Frontal cortex (tissue), 4 donors: ENCODE data around the gene ZNF468. TPM values are rescaled to one million over a fixed set of nuclear protein-coding genes. Genes with fewer than 3 reads are reported as not detected.
"Not testable (repeated sequence)": the region's sequence is repeated elsewhere in the genome, so short reads cannot be mapped to it uniquely, and the experiment has no call there.

Experiments
- DNase-seq, 2 donors: peaks; one replicate each; pipeline ENCODE4 v3.0.0; 2012; ENCODE audit warnings: low spot score in 2 of 2
- FAIRE-seq: peaks from 2 replicates; lab custom pipeline; 2012; peaks lifted over from hg19 to GRCh38; lab: Jason Lieb, UNC
- total RNA-seq: library from RNA; depleted of rRNA; stranded (reverse); fragments of >200 nt; gene quantifications from one replicate; pipeline ENCODE4 v1.2.3, GENCODE V29; 2014
- donor health status: control.
- donor health status: control.
- donor health status: control.

ZNF468 gene
- total RNA-seq, result 57.9 TPM

DNA sequence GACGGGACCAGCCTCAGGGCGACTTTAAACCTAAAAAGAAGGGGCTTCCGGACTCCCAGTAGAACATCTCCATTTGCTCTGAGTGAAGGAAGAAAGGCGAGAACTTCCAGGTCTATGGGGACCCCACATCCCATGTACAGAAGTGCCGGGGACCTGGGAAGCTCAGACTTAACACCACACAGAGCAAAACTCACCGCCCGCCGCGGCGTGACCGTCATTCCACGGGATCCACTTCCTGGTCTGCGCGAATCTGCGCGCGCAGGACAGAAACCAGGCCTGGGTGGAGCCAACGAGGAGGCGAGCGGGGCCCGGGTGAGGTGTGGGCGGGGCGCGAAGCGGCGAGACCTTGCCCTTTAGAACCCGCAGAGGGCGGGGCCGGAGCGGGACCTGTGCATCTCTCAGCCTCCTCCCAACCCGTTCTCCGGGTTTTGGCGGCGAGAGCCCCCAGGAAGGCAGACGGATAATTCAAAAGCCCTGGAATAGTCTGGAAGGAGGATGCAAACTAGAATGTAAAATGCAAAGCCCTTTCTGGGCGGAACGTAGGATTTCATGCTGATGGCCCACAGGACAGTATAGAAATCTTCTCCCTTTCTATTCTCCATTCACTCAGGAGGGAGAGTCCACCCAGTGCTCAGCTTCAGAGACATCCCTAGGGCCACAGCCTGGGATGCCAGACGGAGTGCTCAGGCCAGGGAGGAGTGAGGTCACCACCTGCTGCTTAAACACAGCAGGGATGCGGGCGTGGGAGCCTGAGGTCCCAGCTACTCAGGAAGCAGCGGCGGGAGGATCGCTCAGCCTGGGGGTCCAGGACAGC is at the start of gene ZNF468:
TSS of gene ZNF468 (minus strand) at position 242 of the 814 bp plus-strand sequence. CDS start 3,347 bp downstream, outside the sequence.
- not testable (repeated sequence) for FAIRE-seq
- peak; percentile 36 to 46 for DNase-seq

DNA sequence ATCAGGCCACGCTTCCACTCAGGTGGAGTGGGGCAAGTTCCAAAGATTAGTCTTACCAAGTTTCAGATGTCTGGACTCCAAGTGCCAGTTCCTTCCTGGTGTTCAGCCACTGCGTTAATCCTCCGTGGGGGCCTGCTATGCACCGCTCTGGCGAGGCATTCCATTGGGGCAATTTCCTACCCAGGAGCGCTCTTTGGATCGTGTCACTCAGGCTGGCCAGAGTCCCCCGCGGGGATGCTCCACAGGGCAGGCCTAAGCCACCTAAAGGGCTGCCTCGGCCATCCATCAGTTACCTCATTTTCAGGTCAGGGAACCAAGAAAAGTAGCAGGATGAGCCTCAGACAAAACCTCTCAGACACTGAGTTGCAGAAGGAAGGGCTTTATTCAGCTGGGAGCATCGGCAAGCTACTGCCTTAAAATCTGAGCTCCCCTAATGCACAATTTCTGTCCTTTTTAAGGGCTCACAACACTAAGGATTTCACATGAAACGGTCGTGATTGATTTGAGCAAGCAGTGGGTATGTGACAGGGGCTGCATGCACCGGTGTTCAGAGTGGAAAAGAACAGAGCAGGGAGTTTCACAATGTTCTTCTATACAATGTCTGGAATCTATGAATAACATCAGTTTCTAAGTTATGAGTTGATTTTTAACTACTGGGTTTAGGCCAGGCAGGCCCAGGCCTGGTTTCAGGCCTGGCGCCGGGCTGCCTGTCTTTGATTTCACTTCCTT is 46.8 kb upstream of the ZNF468 start:
- FAIRE-seq, DNase-seq: not testable (repeated sequence)

- DNase-seq, result no peak
- no peak for FAIRE-seq
Measured at GRCh38 chr19:52901842-52902241, 44.4 kb upstream of the ZNF468 start.

DNA sequence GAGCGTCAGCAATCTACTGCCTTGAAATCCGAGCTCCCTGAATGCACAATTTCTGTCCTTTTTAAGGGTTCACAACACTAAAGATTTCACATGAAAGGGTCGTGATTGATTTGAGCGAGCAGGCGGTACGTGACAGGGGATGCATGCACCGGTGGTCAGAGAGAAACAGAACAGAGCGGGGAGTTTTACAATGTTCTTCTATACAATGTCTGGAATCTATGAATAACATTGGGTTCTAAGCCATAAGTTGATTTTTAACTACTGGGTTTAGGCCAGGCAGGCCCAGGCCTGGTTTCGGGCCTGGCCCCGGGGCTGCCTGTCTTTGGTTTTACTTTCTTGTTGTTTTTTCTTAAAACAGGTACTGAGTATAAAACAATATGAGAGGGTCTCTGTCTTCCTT is 41.2 kb upstream of the ZNF468 start:
- not testable (repeated sequence) for FAIRE-seq, DNase-seq

GRCh38 chr19:52898101-52898500 is 40.7 kb upstream of the ZNF468 start:
- FAIRE-seq (no peak), DNase-seq (peak in 1 of 2 donors; percentile 7)

GRCh38 chr19:52897138-52897935 is 39.9 kb upstream of the ZNF468 start, which contains the start of gene ZNF320:
TSS of gene ZNF320 (minus strand) at chr19:52897635. CDS start at chr19:52890255, 7,380 bp downstream.
- peak; percentile 85 to 98 for DNase-seq
- peak; percentile 6 for FAIRE-seq

DNA sequence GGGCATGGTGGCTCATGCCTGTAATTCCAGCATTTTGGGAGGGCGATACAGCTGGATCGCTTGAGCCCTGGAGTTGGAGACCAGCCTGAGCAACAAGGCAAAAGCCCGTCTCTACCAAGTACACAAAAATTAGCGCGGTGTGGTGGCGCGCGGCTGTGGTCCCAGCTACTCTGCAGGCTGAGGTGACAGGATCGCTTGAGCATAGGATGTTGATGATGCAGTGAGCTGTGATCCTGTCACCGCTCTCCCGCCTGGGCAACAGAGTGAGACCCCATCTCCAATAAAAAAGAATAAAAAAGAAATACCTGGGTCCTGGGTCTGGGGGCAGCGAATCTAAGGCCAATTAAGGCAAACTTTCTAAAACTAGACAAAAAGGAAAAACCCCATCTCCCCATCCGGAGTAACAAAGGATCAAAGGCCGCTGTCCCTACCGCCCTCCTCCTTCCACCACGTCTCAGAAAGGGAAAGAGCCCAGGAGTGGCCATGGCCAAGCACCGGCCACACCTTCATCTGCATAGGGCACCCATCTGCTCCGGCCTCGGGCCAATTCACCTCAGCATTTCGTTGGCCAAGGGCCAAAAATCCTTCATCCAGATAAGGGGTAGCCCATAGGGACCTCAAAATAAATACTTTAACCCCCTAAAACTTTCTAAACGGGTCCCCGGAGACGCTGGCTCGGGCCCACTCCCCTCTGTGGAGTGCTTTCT is 39.2 kb upstream of the ZNF468 start:
- DNase-seq, result peak in 1 of 2 donors; percentile 17
- no peak for FAIRE-seq

- DNase-seq, result no peak
- no peak for FAIRE-seq
Measured at GRCh38 chr19:52891336-52891735, 33.9 kb upstream of the ZNF468 start.

- FAIRE-seq, result no peak
- DNase-seq, result no peak
Measured at GRCh38 chr19:52889931-52890330, 32.5 kb upstream of the ZNF468 start.

DNA sequence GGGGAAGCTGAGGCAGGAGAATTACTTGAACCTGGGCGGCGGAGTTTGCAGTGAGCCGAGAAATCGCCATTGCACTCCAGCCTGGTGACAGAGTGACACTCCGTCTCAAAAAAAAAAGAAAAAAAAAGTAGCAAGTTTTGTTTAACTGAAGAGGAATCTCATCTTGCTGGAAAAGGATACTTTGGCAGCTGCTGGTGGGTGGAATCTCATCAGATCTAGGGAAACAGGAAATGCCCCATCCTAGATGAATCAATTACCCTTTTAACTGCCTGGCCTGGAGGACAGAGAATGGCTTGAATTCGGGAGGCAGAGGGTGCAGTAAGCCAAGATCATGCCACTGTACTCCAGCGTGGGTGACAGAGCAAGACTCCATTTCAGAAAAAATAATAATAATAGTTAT is 31.7 kb upstream of the ZNF468 start:
- DNase-seq (no peak), FAIRE-seq (no peak)

DNA sequence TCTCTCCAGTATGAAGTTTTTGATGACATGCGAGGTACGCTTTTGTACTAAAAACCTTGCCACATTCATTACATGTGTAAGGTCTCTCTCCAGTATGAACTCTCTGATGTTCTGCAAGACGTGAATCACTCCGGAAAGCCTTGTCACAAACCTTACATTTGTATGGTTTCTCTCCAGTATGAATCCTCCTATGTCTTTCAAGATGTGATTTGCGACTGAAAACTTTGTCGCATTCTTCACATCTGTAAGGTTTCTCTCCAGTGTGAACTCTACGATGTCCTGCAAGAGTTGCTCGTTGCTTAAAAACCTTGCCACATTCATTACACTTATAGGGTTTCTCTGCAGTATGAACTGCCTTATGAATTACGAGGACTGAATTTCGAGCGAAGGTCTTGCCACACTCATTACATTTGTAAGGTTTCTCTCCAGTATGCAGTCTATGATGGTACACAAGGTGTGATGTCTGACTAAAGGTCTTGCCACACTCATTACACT is 23.5 kb upstream of the ZNF468 start:
- no peak for FAIRE-seq
- DNase-seq, result no peak

- not testable (repeated sequence) for DNase-seq, FAIRE-seq
Measured at GRCh38 chr19:52872996-52873395, 15.6 kb upstream of the ZNF468 start.

- DNase-seq (no peak), FAIRE-seq (no peak)
Measured at GRCh38 chr19:52871466-52871865, 14.0 kb upstream of the ZNF468 start.

- not testable (repeated sequence) for DNase-seq, FAIRE-seq
Measured at GRCh38 chr19:52868031-52868430, 10.6 kb upstream of the ZNF468 start.

DNA sequence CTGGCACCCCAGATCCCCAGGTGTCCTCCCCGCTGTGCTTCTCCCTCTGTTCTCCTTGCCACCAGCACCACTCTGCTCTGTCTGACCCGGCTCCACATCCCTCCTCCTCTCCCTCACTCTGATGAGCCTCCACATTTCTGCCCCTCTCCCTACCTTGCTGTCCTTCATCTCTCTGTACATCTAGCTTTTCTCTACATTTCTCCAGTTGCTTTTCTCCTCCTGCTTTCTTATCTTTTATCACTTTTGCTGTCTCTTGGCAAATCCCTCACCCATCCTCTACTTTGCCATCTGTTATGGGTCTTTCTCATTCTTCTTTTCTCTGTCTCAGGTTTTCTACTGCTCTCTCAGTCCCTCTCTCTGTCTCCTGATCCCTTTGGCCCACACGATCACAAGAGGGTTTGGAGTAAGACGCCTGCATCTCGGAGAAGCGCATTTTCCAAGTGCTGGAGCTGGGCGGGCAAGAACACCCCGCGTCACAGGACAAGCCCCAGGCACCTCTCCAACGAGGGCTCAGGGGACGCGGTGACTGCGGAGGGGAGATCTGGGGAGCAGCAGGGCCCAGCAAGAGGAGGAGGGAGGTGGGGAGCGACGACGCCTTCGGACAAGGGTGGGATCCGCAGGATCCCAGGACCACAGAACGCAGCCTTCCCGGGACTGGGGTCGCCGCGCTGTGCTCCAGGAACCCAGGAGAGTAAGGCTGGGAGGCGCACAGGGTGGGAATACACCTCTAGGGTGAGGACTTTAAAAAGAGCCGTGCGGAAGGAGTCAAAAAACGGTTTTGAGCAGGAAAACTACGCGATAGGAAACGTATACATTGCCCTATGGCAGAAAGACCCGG is 660 bp downstream of the ZNF468 start:
- DNase-seq, FAIRE-seq: not testable (repeated sequence)

DNA sequence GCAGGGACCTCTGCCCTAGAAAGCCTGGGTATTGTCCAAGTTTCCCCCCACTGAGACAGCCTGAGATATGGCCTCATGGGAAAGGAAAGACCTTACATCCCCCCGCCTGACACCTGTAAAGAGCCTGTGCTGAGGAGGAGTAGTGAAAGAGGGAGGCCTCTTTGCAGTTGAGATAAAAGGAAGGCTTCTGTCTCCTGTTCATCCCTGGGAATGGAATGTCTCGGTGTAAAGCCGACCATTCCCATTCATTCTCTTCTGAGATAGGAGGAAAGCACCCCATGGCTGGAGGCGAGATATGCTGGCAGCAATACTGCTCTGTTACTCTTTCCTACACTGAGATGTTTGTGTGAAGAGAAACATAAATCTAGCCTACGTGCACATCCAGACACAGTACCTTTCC is 10.1 kb downstream of the ZNF468 start:
- DNase-seq, FAIRE-seq: not testable (repeated sequence)

GRCh38 chr19:52840825-52841465 is 16.5 kb downstream of the ZNF468 start:
- not testable (repeated sequence) for DNase-seq, FAIRE-seq

DNA sequence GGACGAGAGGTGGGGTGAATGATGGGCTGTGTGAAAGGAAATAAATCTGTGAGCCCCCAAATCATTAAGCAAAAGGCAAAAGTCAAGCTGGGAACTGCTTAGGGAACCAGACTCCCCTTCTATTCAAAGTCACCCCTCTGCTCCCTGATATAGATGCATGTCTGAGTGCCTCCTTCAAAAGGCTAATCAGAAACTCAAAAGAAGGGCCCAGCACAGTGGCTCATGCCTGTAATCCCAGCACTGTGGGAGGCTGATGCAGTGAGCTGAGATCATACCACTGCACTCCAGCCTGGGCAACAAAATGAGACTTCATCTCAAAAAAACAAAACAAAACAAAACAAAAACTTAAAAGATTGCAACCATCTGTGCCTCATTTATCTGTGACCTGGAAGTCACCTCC is 23.1 kb downstream of the ZNF468 start:
- DNase-seq, FAIRE-seq: not testable (repeated sequence)
